ENCODE measurements around the gene CHI3L2. TPM values are rescaled to one million over a fixed set of nuclear protein-coding genes. Genes with fewer than 3 reads are reported as not detected.

The CHI3L2 gene
- total RNA-seq, 1 experiment from 2014 or later: 0.61 TPM

DNA sequence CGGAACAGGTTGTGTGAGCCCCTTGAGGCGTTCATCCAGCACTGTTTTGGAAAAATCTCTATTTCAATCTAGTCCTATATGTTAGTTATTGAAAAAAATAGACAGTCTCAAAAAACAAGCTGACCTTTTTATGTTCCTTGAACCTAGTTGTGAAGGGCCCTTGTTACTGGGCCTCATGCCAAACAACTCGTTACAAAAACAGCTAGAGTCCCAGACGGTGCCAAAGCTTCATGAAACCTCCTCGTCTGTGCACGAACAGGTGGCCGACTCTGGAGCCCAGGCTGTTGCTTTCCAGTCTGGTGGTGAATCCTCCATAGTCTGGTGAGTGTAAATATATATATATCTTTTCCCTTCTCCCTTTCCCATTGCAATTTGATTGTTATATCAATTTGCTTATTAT is 63.1 kb downstream of the CHI3L2 start, which contains the start of gene CHIA:
CHIA (plus strand) TSS at position 222 of the 400 bp plus-strand sequence. CDS start 19,617 bp downstream, outside the sequence.
- H3K27me3 Mint-ChIP-seq (ENCODE audit: low read depth): no peaks in the 10 kb centered on the region
- DNase-seq (ENCODE audit: low spot score) (no peak), ATAC-seq (no peak)
- H3K36me3 Mint-ChIP-seq: peaks cover 4% of the 10 kb centered on the region; the same call in 1 of the 2 replicates
- TF ChIP-seq ESRRA (CRISPR knock-in tag; IDR thresholded peaks at IDR 0.05; ENCODE audit: borderline replicate concordance) (no peak), ATF2 (CRISPR knock-in tag; IDR thresholded peaks at IDR 0.05; ENCODE audit: borderline replicate concordance, low read depth) (no peak), ATF6 (CRISPR knock-in tag; IDR thresholded peaks at IDR 0.05) (no peak), SP1 (CRISPR knock-in tag; conservative IDR thresholded peaks at IDR 0.05) (no peak), SMAD4 (CRISPR knock-in tag; IDR thresholded peaks at IDR 0.05) (no peak), AR (CRISPR knock-in tag; IDR thresholded peaks at IDR 0.05) (no peak), JAZF1 (CRISPR knock-in tag; IDR thresholded peaks at IDR 0.05) (no peak), TP53 (CRISPR knock-in tag; IDR thresholded peaks at IDR 0.05) (no peak), ZNF416 (CRISPR knock-in tag; IDR thresholded peaks at IDR 0.05) (no peak), ZNF423 (CRISPR knock-in tag; IDR thresholded peaks at IDR 0.05) (no peak), NFYB (CRISPR knock-in tag; conservative IDR thresholded peaks at IDR 0.05; ENCODE audit: low read depth) (no peak)
- TF ChIP-seq, protein P1, sequence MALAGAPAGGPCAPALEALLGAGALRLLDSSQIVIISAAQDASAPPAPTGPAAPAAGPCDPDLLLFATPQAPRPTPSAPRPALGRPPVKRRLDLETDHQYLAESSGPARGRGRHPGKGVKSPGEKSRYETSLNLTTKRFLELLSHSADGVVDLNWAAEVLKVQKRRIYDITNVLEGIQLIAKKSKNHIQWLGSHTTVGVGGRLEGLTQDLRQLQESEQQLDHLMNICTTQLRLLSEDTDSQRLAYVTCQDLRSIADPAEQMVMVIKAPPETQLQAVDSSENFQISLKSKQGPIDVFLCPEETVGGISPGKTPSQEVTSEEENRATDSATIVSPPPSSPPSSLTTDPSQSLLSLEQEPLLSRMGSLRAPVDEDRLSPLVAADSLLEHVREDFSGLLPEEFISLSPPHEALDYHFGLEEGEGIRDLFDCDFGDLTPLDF (CRISPR knock-in tag; IDR thresholded peaks at IDR 0.05): no peak
- H3K4me3 Mint-ChIP-seq: no peak within 1 kb of the TSS
- H3K4me1 Mint-ChIP-seq: no peaks in the 10 kb centered on the region
- CTCF ChIA-PET: no interaction called here
- POLR2A ChIA-PET: no interaction called here
- peaks cover 13% of the 10 kb centered on the region for H3K9me3 Mint-ChIP-seq
- no peak within 1 kb of the TSS for H3K27ac Mint-ChIP-seq

Other genes starting within 250 kb of the CHI3L2 start
- 34.3 to 43.8 TPM (median 37.7 TPM) in 3 replicates for gene DRAM2, start 87.6 kb upstream of the CHI3L2 start, total RNA-seq (2021)
- 29.3 to 38.1 TPM (median 33.8 TPM) in 3 replicates for gene CEPT1, start 87.5 kb upstream of the CHI3L2 start, total RNA-seq (2021)
- 2.1 to 2.9 TPM (median 2.2 TPM) in 3 replicates for gene DENND2D, start 27.1 kb upstream of the CHI3L2 start, total RNA-seq (2021)
- gene CHIA, start 63.1 kb downstream of the CHI3L2 start, total RNA-seq (2021): not detected in 3 replicates
- gene OVGP1, start 200.0 kb downstream of the CHI3L2 start, total RNA-seq (2021): 2.3 to 3.9 TPM (median 2.7 TPM) in 3 replicates
- gene WDR77, start 221.5 kb downstream of the CHI3L2 start, total RNA-seq (2021): 52.3 to 64.5 TPM (median 57.5 TPM) in 3 replicates
- gene ATP5PB, start 221.8 kb downstream of the CHI3L2 start, total RNA-seq (2021): 243 to 284 TPM (median 253 TPM) in 3 replicates
- 0.77 to 0.92 TPM (median 0.78 TPM) in 3 replicates for gene C1orf162, start 246.3 kb downstream of the CHI3L2 start, total RNA-seq (2021)

All from WTC11 (cell line).